GM12878 (cell line): ENCODE results near the gene TMEM184C. TPM values are rescaled to one million over a fixed set of nuclear protein-coding genes. Genes with fewer than 3 reads are reported as not detected.

ENCODE experiments used
- ATAC-seq: fragments of 200-7000 bp; cut with Tn5 transposase; 3 replicates; pipeline ENCODE4 v1.9.1; 2020; ENCODE audit warnings: mild to moderate bottlenecking, moderate library complexity
- BruUV-seq: library from RNA; stranded (reverse); fragments of 400-500 nt; replicated peaks from 2 replicates; lab custom pipeline; 2021; lab: Mats Ljungman, UMichigan
- CTCF ChIA-PET: fragments of 300-600 bp; sonication (Branson Sonifier 250); formaldehyde crosslinking; extraction: SDS; loops from one replicate; lab custom pipeline; 2021; ENCODE audit warnings: inconsistent platforms; lab: Yijun Ruan, JAX
- POLR2A ChIA-PET: fragments of 350-600 bp; formaldehyde crosslinking; extraction: SDS; loops from one replicate; lab custom pipeline; 2021; ENCODE audit warnings: inconsistent platforms; lab: Charles Lee
- RAD21 ChIA-PET: fragments of 300-600 bp; sonication (Branson Sonifier 250); formaldehyde crosslinking; loops from one replicate; lab custom pipeline; 2023; ENCODE audit warnings: antibody characterized with exemption; ENCODE audit not compliant: unreplicated experiment; lab: Charles Lee
- SMC1A ChIA-PET: fragments of 300-600 bp; sonication (Branson Sonifier 250); formaldehyde crosslinking; loops from one replicate; lab custom pipeline; 2023; ENCODE audit not compliant: unreplicated experiment, uncharacterized antibody; lab: Charles Lee
- DNase-seq: peaks from one replicate; pipeline ENCODE4 v3.0.0-alpha.2; 2011; ENCODE audit warnings: low read depth, low spot score
- FAIRE-seq: peaks from 3 replicates; lab custom pipeline; 2011; peaks lifted over from hg19 to GRCh38; lab: Jason Lieb, UNC
- H2AFZ ChIP-seq: 2 replicates; pipeline ENCODE4 v1.6.0; 2011; ENCODE audit warnings: low read depth, low read length, control low read depth; ENCODE audit not compliant: control insufficient read depth
- H3K27ac ChIP-seq: 2 replicates; pipeline ENCODE4 v1.5.1; 2011; ENCODE audit warnings: control low read depth; ENCODE audit not compliant: control insufficient read depth, insufficient read depth
- H3K27me3 ChIP-seq, 2 experiments: replicated peaks in 1 of 2; 2 replicates each; pipeline versions ENCODE4 v1.6.0 to v1.6.1; 2011; ENCODE audit warnings: low read length in 1 of 2; ENCODE audit not compliant: control insufficient read depth in 2 of 2, insufficient read depth in 2 of 2
- H3K36me3 ChIP-seq, 2 experiments: 2 replicates each; pipeline ENCODE4 v1.5.1; 2011; ENCODE audit warnings: low read length in 1 of 2; ENCODE audit not compliant: control insufficient read depth in 2 of 2, insufficient read depth in 2 of 2
- H3K4me1 ChIP-seq: 2 replicates; pipeline ENCODE4 v1.6.1; 2011; ENCODE audit warnings: mild to moderate bottlenecking, low read length, moderate library complexity, mixed read lengths; ENCODE audit not compliant: control insufficient read depth, insufficient read depth
- H3K4me2 ChIP-seq: 2 replicates; pipeline ENCODE4 v1.6.0; 2011; ENCODE audit warnings: control low read depth; ENCODE audit not compliant: control insufficient read depth, insufficient read depth
- H3K4me3 ChIP-seq: fragments of 200-600 bp; sonication (generic); 2 replicates; pipeline ENCODE4 v1.5.1; 2016
- H3K79me2 ChIP-seq: 2 replicates; pipeline ENCODE4 v1.6.0; 2011; ENCODE audit warnings: low read length; ENCODE audit not compliant: control insufficient read depth, insufficient read depth
- H3K9ac ChIP-seq: 2 replicates; pipeline ENCODE4 v1.8.0; 2011; ENCODE audit warnings: low read length, control low read depth, mixed read lengths; ENCODE audit not compliant: control insufficient read depth, insufficient read depth
- H3K9me3 ChIP-seq: replicated peaks from 3 replicates; pipeline ENCODE4 v1.5.1; 2011; ENCODE audit warnings: mild to moderate bottlenecking, low read length; ENCODE audit not compliant: control insufficient read depth, insufficient read depth
- H4K20me1 ChIP-seq: 2 replicates; pipeline ENCODE4 v1.6.0; 2011; ENCODE audit not compliant: control insufficient read depth, insufficient read depth
- ATF7 ChIP-seq: fragments of 450-650 bp; IDR thresholded peaks from 2 replicates; pipeline ENCODE4 v1.6.1; 2016; ENCODE audit warnings: low read depth, mild to moderate bottlenecking
- BMI1 ChIP-seq: fragments of 450-650 bp; IDR thresholded peaks from 2 replicates; pipeline ENCODE4 v1.6.1; 2016; ENCODE audit warnings: mild to moderate bottlenecking, moderate library complexity, borderline replicate concordance
- ETV6 ChIP-seq, 2 experiments: fragments of 450-650 bp in 1 of 2; IDR thresholded peaks in 1 of 2; conservative IDR thresholded peaks in 1 of 2; 2 replicates each; pipeline ENCODE4 v1.6.1; 2014; ENCODE audit warnings: antibody characterized with exemption in 1 of 2, borderline replicate concordance in 1 of 2, low read depth in 1 of 2, mild to moderate bottlenecking in 1 of 2, moderate library complexity in 1 of 2
- KAT2A ChIP-seq: conservative IDR thresholded peaks from 2 replicates; pipeline ENCODE4 v1.6.1; 2011; ENCODE audit warnings: low read depth, low read length; ENCODE audit not compliant: control insufficient read depth
- MTA2 ChIP-seq: fragments of 450-650 bp; IDR thresholded peaks from 2 replicates; pipeline ENCODE4 v1.6.1; 2016; ENCODE audit warnings: low read depth, mild to moderate bottlenecking, moderate library complexity
- MTA3 ChIP-seq: IDR thresholded peaks from 2 replicates; pipeline ENCODE4 v1.6.1; 2012; ENCODE audit warnings: low read length, inconsistent platforms, borderline replicate concordance
- MYC ChIP-seq: IDR thresholded peaks from 2 replicates; pipeline ENCODE4 v1.6.1; 2011; ENCODE audit warnings: mild to moderate bottlenecking, low read length, moderate library complexity, inconsistent platforms; ENCODE audit not compliant: insufficient read depth, insufficient replicate concordance, insufficient read length, severe bottlenecking
- NFXL1 ChIP-seq: fragments of 450-650 bp; IDR thresholded peaks from 2 replicates; pipeline ENCODE4 v1.6.1; 2017; ENCODE audit warnings: antibody characterized with exemption, mild to moderate bottlenecking, borderline replicate concordance
- POU2F2 ChIP-seq: IDR thresholded peaks from 3 replicates; pipeline ENCODE4 v1.6.1; 2011; ENCODE audit warnings: low read depth, mild to moderate bottlenecking, low read length, borderline replicate concordance
- SIN3A ChIP-seq: IDR thresholded peaks from 2 replicates; pipeline ENCODE4 v1.6.1; 2012; ENCODE audit warnings: low read depth, low read length, improper control_type of control experiment
- SMC3 ChIP-seq: IDR thresholded peaks from 2 replicates; pipeline ENCODE4 v1.6.1; 2011; ENCODE audit warnings: low read length, improper control_type of control experiment, borderline replicate concordance
- SP1 ChIP-seq: IDR thresholded peaks from one replicate; pipeline ENCODE4 v1.6.1; 2011; ENCODE audit warnings: low read depth, low read length
- STAT3 ChIP-seq: IDR thresholded peaks from 2 replicates; pipeline ENCODE4 v1.6.1; 2011; ENCODE audit warnings: low read depth, low read length, improper control_type of control experiment
- YBX1 ChIP-seq: fragments of 450-650 bp; IDR thresholded peaks from 2 replicates; pipeline ENCODE4 v1.6.1; 2016; ENCODE audit warnings: antibody characterized with exemption
- ZZZ3 ChIP-seq: IDR thresholded peaks from 2 replicates; pipeline ENCODE4 v1.6.1; 2011; ENCODE audit warnings: low read depth; ENCODE audit not compliant: control insufficient read depth, insufficient read length
- WGBS: methylation state at CpG from one replicate; pipeline ENCODE4 v1.1.6; 2016; ENCODE audit warnings: low lambda C conversion rate; ENCODE audit not compliant: insufficient replicate concordance, insufficient coverage; ENCODE audit errors: missing lambda C conversion rate; 5-methylcytosine and 5-hydroxymethylcytosine counted together
- in situ Hi-C: fragments of 300-500 bp; cut with MboI; formaldehyde crosslinking; loops from 9 replicates; pipeline ENCODE4 v1.14.3; 2018; ENCODE audit warnings: mixed read lengths
- intact Hi-C: fragments of 100-400 bp; cut with micrococcal nuclease; formaldehyde crosslinking; loops from one replicate; pipeline ENCODE4 v1.14.2; 2022; ENCODE audit not compliant: unreplicated experiment
- polyA plus RNA-seq, 11 experiments: library from polyadenylated mRNA; depleted of rRNA in 4 of 11; unstranded in 6 of 11; stranded (reverse) in 5 of 11; fragments of >200 nt; fragmentation: Nextera tagmentation in 4 of 11; fragmentation: Illumina TruSeq in 1 of 11; extraction: Ambion mirVana in 4 of 11; extraction: Trizol in 1 of 11; gene quantifications; 1 replicate in 1 of 11; 2 replicates in 10 of 11; pipeline versions ENCODE4 v1.2.1 to v1.2.3, GENCODE V29; 2011 to 2016; ENCODE audit warnings: inconsistent platforms in 2 of 11, missing spikeins in 2 of 11, low read depth in 1 of 11
- total RNA-seq, 4 experiments: library from RNA; depleted of rRNA in 3 of 4; stranded (reverse); fragments of >200 nt in 3 of 4; fragmentation: Illumina TruSeq in 1 of 4; extraction: Trizol in 1 of 4; gene quantifications; 2 replicates each; pipeline versions ENCODE4 v1.2.1 to v1.2.3, GENCODE V29; 2013 to 2021
- TF ChIP-seq, protein P1 (sequence below): IDR thresholded peaks from 2 replicates; pipeline ENCODE4 v1.6.1; 2012; ENCODE audit warnings: low read length, inconsistent platforms
- TF ChIP-seq, protein P2 (sequence below): IDR thresholded peaks from 2 replicates; pipeline ENCODE4 v1.6.1; 2012; ENCODE audit warnings: low read depth, low read length, improper control_type of control experiment
- TF ChIP-seq, protein P3 (sequence below): IDR thresholded peaks from 2 replicates; pipeline ENCODE4 v1.6.1; 2011; ENCODE audit warnings: low read depth, low read length, improper control_type of control experiment, borderline replicate concordance

Gene TMEM184C
- total and polyA plus RNA-seq, 10 of the 15 experiments (the other 5 are each of a cell fraction or from before 2014, with no cell fraction given), result 3.4 to 22.6 (median 18.2) TPM

DNA sequence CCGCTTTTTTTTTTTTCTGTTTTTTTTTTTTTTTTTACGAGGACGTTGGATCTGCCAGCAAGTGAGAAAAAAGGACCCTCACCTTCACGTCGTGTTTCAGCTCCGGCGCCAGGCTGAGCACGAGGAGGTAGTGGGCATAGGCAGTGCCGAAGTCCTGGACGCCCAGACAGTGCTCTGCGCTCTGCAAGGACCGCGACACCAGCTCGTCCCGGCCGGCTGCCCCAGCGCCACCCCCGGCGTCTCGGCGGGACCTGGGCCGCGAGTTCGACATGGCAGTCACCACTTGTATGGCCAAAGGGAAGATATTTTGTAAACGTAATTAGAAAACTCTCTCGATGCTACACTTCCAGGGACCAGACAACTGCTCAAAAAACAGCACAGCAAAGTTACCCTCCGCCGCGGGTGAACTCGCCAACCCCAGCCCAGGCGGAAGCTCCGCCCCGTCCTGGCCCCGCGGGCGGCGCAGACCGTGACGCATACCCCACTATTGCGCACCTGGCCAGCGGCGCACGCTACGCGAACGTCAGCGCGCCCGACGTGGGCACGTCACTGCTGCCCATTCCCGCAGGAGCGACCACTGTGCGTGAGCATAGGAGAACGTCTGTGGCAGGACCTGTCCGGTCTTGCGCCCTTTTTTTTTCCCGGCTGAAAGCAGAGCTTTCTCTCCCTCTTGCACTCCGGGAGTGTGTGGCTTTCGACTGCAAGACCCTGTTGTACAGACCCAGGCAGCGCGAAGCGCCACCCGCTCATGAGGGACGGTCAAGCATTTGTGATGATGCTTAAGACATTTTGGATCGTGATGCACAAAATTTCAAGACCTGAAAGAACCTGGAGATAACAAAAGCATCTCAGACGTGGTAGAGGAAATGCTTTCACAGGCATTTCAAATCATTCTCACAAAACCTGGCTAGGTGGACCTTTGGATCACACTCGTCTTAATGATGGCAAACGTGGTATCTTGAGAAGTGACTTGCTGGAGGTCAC lies 66.8 kb downstream of the TMEM184C start, which contains the start of gene PRMT9 (continued):
- TF ChIP-seq SP1, result no peak
- TF ChIP-seq NFXL1, result no peak
- no peak for TF ChIP-seq BMI1
- no peak for TF ChIP-seq MYC
- 0 out of 2 replicates have a peak, but pooled peaks have one; percentile 24 for TF ChIP-seq STAT3
- no peak for TF ChIP-seq ZZZ3
- TF ChIP-seq SIN3A, result no peak; the same call in 1 of the 2 replicates
- TF ChIP-seq, protein P1, sequence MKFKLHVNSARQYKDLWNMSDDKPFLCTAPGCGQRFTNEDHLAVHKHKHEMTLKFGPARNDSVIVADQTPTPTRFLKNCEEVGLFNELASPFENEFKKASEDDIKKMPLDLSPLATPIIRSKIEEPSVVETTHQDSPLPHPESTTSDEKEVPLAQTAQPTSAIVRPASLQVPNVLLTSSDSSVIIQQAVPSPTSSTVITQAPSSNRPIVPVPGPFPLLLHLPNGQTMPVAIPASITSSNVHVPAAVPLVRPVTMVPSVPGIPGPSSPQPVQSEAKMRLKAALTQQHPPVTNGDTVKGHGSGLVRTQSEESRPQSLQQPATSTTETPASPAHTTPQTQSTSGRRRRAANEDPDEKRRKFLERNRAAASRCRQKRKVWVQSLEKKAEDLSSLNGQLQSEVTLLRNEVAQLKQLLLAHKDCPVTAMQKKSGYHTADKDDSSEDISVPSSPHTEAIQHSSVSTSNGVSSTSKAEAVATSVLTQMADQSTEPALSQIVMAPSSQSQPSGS, result no peak
- TF ChIP-seq ATF7, result peak; percentile 71

DNA sequence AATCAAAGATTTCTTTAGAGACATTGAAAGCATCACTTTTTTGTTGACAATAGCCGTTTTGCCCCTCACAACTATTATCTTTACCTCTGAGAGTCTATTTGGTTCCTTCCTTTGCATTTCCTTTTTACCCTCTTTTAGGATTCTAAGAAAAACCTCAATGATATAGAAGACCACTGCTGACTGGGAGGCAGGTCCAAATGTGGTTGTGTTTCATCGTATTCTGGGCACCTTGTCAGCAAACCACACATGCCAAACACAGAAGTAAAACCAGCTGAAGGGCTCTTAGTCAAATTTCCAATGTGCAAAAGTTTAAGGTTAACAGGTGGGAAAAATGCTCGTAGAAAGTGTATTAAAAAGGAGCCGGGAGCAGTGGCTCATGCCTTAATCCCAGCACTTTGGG lies 71.9 kb downstream of the TMEM184C start:
- BruUV-seq, result no TSS peak
- intact Hi-C loops, result no loop called here
- CTCF ChIA-PET, result no interaction called here
- no peak for TF ChIP-seq ETV6 (conservative IDR thresholded peaks at IDR 0.05 in 1 of 2, IDR thresholded peaks at IDR 0.05 in 1 of 2; ENCODE audit: borderline replicate concordance in 1 of 2, low read depth in 1 of 2)
- TF ChIP-seq MTA2, result no peak
- TF ChIP-seq, protein P2, sequence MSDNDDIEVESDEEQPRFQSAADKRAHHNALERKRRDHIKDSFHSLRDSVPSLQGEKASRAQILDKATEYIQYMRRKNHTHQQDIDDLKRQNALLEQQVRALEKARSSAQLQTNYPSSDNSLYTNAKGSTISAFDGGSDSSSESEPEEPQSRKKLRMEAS, result no peak
- no peak for TF ChIP-seq KAT2A
- no peak for TF ChIP-seq MTA3
- TF ChIP-seq YBX1, result no peak
- no peak for TF ChIP-seq POU2F2
- no peak for TF ChIP-seq SMC3
- TF ChIP-seq, protein P3, sequence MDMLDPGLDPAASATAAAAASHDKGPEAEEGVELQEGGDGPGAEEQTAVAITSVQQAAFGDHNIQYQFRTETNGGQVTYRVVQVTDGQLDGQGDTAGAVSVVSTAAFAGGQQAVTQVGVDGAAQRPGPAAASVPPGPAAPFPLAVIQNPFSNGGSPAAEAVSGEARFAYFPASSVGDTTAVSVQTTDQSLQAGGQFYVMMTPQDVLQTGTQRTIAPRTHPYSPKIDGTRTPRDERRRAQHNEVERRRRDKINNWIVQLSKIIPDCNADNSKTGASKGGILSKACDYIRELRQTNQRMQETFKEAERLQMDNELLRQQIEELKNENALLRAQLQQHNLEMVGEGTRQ, result no peak

More for the DNA sequence above, 71.9 kb downstream of the TMEM184C start:
- in situ Hi-C loops, result no loop called here
- SMC1A ChIA-PET, result interaction anchor here (3.2 kb wide), 1 partner anchor 178 kb away, joined by 18 read pairs; no protein-coding TSS in a partner anchor
- Histone ChIP-seq H3K4me3 (no peak overlapping the region), H3K27me3 (no peaks in the 10 kb centered on the region), H4K20me1 (no peaks in the 10 kb centered on the region), H3K79me2 (peaks cover 4% of the 10 kb centered on the region), H2AFZ (no peak overlapping the region), H3K36me3 (no peaks in the 10 kb centered on the region), H3K4me1 (peaks cover 3% of the 10 kb centered on the region), H3K27ac (no peak overlapping the region), H3K9ac (no peak overlapping the region), H3K9me3 (no peaks in the 10 kb centered on the region), H3K4me2 (no peak overlapping the region)
- FAIRE-seq, result no peak
- RAD21 ChIA-PET, result interaction anchor here (0.6 kb wide), 1 partner anchor 330 kb away, joined by 4 read pairs; no protein-coding TSS in a partner anchor
- DNase-seq, result no peak
- WGBS, result 13% methylated on average over 4 of the region's 4 CpGs
- no peak for ATAC-seq
- POLR2A ChIA-PET, result interaction anchor here (0.6 to 1.4 kb wide), 2 partner anchors 13 to 65 kb away, joined by 3 to 4 read pairs; no protein-coding TSS in a partner anchor
